Coronary artery (tissue), 2 donors: Measurements from ENCODE around the gene FGD5.

ENCODE experiments used
- DNase-seq: peaks from one replicate; pipeline ENCODE4 v3.0.0-alpha.2; 2017; ENCODE audit warnings: low spot score
- H3K27ac ChIP-seq, 2 donors: fragments of 200-600 bp; sonication (generic); one replicate each; pipeline ENCODE4 v1.5.1; 2016 to 2019
- H3K4me3 ChIP-seq: fragments of 200-600 bp; sonication (generic); 2 replicates; pipeline ENCODE4 v1.5.1; 2016; ENCODE audit warnings: mild to moderate bottlenecking, moderate library complexity
- CTCF ChIP-seq: fragments of 200-600 bp; sonication (generic); IDR thresholded peaks from one replicate; pipeline ENCODE4 v1.5.1; 2019; ENCODE audit warnings: antibody characterized with exemption

The FGD5 gene

GRCh38 chr3:14795996-14796395, 22.8 kb upstream of the FGD5 start:
- H3K4me3 ChIP-seq: no peak overlapping the region
- DNase-seq: peak; percentile 64
- no peak for TF ChIP-seq CTCF
- peak overlapping the region in 1 of 2 donors; percentile 6 for H3K27ac ChIP-seq

- no peak overlapping the region for H3K4me3 ChIP-seq
- no peak overlapping the region for H3K27ac ChIP-seq
- TF ChIP-seq CTCF: no peak
- peak; percentile 66 for DNase-seq
Observed at GRCh38 chr3:14796403-14797077, 22.2 kb upstream of the FGD5 start.

- Histone ChIP-seq H3K4me3 (no peak overlapping the region), H3K27ac (no peak overlapping the region)
- no peak for TF ChIP-seq CTCF
- peak; percentile 56 for DNase-seq
Observed at GRCh38 chr3:14797731-14798130, 21.0 kb upstream of the FGD5 start.

GRCh38 chr3:14798231-14798630, 20.5 kb upstream of the FGD5 start:
- H3K4me3 ChIP-seq: no peak overlapping the region
- TF ChIP-seq CTCF: no peak
- H3K27ac ChIP-seq: no peak overlapping the region
- DNase-seq: peak; percentile 36

GRCh38 chr3:14799146-14799545, 19.6 kb upstream of the FGD5 start:
- H3K27ac ChIP-seq: no peak overlapping the region
- no peak for DNase-seq
- TF ChIP-seq CTCF: no peak
- no peak overlapping the region for H3K4me3 ChIP-seq

GRCh38 chr3:14801031-14801430, 17.7 kb upstream of the FGD5 start:
- no peak for TF ChIP-seq CTCF
- no peak overlapping the region for H3K4me3 ChIP-seq
- no peak overlapping the region for H3K27ac ChIP-seq
- DNase-seq: no peak

GRCh38 chr3:14801668-14802380, 16.9 kb upstream of the FGD5 start:
- Histone ChIP-seq H3K27ac (no peak overlapping the region), H3K4me3 (no peak overlapping the region)
- TF ChIP-seq CTCF: no peak
- peak; percentile 43 for DNase-seq
